A549 (cell line): ENCODE results near the gene CNIH2. TPM values are rescaled to one million over a fixed set of nuclear protein-coding genes. Genes with fewer than 3 reads are reported as not detected.

Experiments used
- ATAC-seq, 2 experiments: fragments of 200-7000 bp in 1 of 2; fragments of >200 bp in 1 of 2; cut with Nextera tagmentation in 1 of 2; cut with Tn5 transposase in 1 of 2; 3 replicates each; pipeline versions ENCODE4 v1.8.0 to v1.9.1; 2018 to 2020; ENCODE audit warnings: mild to moderate bottlenecking in 1 of 2, moderate library complexity in 1 of 2
- CTCF ChIA-PET: fragments of 300-600 bp; sonication (Branson Sonifier 250); formaldehyde crosslinking; extraction: SDS; loops from one replicate; lab custom pipeline; 2021; ENCODE audit warnings: antibody characterized with exemption, inconsistent platforms; lab: Yijun Ruan, JAX
- POLR2A ChIA-PET: fragments of 350-600 bp; formaldehyde crosslinking; extraction: SDS; loops from one replicate; lab custom pipeline; 2021; ENCODE audit warnings: antibody characterized with exemption, inconsistent platforms; lab: Yijun Ruan, JAX
- DNase-seq, 2 experiments: peaks; one replicate each; pipeline versions ENCODE4 v3.0.0 to v3.0.0-alpha.2; 2011 to 2016; ENCODE audit warnings: low read depth in 1 of 2, low spot score in 1 of 2
- FAIRE-seq: peaks from 2 replicates; lab custom pipeline; 2011; peaks lifted over from hg19 to GRCh38; lab: Jason Lieb, UNC
- H3K27ac ChIP-seq, 2 experiments: fragments of >200 bp; sonication (Bioruptor Twin); formaldehyde crosslinking; 3 replicates each; pipeline ENCODE4 v1.5.1; 2016 to 2017
- H3K4me1 ChIP-seq: fragments of >200 bp; sonication (Bioruptor Twin); formaldehyde crosslinking; 3 replicates; pipeline ENCODE4 v1.6.1; 2016
- H3K4me2 ChIP-seq: fragments of >200 bp; sonication (Bioruptor Twin); formaldehyde crosslinking; 3 replicates; pipeline ENCODE4 v1.6.1; 2016
- H3K4me3 ChIP-seq: fragments of >200 bp; sonication (Bioruptor Twin); formaldehyde crosslinking; 3 replicates; pipeline ENCODE4 v1.5.1; 2016
- H3K9me3 ChIP-seq: fragments of >200 bp; sonication (Bioruptor Twin); formaldehyde crosslinking; 3 replicates; pipeline ENCODE4 v1.6.1; 2016
- ATOH8 ChIP-seq: fragments of 250-450 bp; sonication (Bioruptor Pico); IDR thresholded peaks from 2 replicates; pipeline ENCODE4 v1.5.0; 2020; ENCODE audit warnings: low read depth, mild to moderate bottlenecking, moderate library complexity
- CEBPB ChIP-seq, 2 experiments: fragments of >200 bp in 1 of 2; sonication (Bioruptor Twin) in 1 of 2; formaldehyde crosslinking in 1 of 2; IDR thresholded peaks; 2 replicates each; pipeline ENCODE4 v1.6.1; 2012 to 2016
- E2F6 ChIP-seq: IDR thresholded peaks from 2 replicates; pipeline ENCODE4 v1.6.1; 2012; ENCODE audit warnings: low read depth, borderline replicate concordance
- EHF ChIP-seq: fragments of 250-450 bp; sonication (Bioruptor Pico); IDR thresholded peaks from 2 replicates; pipeline ENCODE4 v1.5.0; 2020; ENCODE audit warnings: mild to moderate bottlenecking
- ESRRA ChIP-seq: fragments of 150-350 bp; IDR thresholded peaks from 2 replicates; pipeline ENCODE4 v1.6.1; 2014; ENCODE audit warnings: mild to moderate bottlenecking, low read length, borderline replicate concordance
- GATA3 ChIP-seq: IDR thresholded peaks from 2 replicates; pipeline ENCODE4 v1.6.1; 2012; ENCODE audit warnings: borderline replicate concordance
- HDAC2 ChIP-seq: fragments of 200-600 bp; sonication (generic); IDR thresholded peaks from 2 replicates; pipeline ENCODE4 v1.6.1; 2016
- HMGXB4 ChIP-seq: fragments of 250-450 bp; sonication (Bioruptor Pico); IDR thresholded peaks from 2 replicates; pipeline ENCODE4 v1.5.0; 2021; ENCODE audit warnings: mild to moderate bottlenecking, moderate library complexity, borderline replicate concordance
- JUN ChIP-seq, 2 experiments: fragments of >200 bp; sonication (Bioruptor Twin); formaldehyde crosslinking; IDR thresholded peaks; 2 replicates in 1 of 2; 3 replicates in 1 of 2; pipeline ENCODE4 v1.6.1; 2016 to 2017
- KDM1A ChIP-seq: fragments of 200-600 bp; sonication (generic); IDR thresholded peaks from 2 replicates; pipeline ENCODE4 v1.6.1; 2016; ENCODE audit warnings: low read depth, mild to moderate bottlenecking
- KDM5A ChIP-seq: fragments of 200-600 bp; sonication (generic); IDR thresholded peaks from 2 replicates; pipeline ENCODE4 v1.6.1; 2016; ENCODE audit warnings: antibody characterized with exemption, mild to moderate bottlenecking
- MYC ChIP-seq: IDR thresholded peaks from 2 replicates; pipeline ENCODE4 v1.6.1; 2012; ENCODE audit warnings: mild to moderate bottlenecking, inconsistent platforms, low read length, improper control_type of control experiment, borderline replicate concordance
- NPAS2 ChIP-seq: fragments of 250-450 bp; sonication (Bioruptor Pico); IDR thresholded peaks from 2 replicates; pipeline ENCODE4 v1.8.0; 2022; ENCODE audit warnings: mild to moderate bottlenecking, moderate library complexity, borderline replicate concordance
- PBX3 ChIP-seq: IDR thresholded peaks from 2 replicates; pipeline ENCODE4 v1.6.1; 2012
- PHF8 ChIP-seq: fragments of 200-600 bp; sonication (generic); IDR thresholded peaks from 2 replicates; pipeline ENCODE4 v1.6.1; 2016; ENCODE audit warnings: low read depth, mild to moderate bottlenecking, antibody characterized with exemption, moderate library complexity, borderline replicate concordance
- RNF2 ChIP-seq: fragments of 200-600 bp; sonication (generic); IDR thresholded peaks from 2 replicates; pipeline ENCODE4 v1.6.1; 2016; ENCODE audit warnings: low read depth, mild to moderate bottlenecking, antibody characterized with exemption, moderate library complexity, borderline replicate concordance
- SREBF2 ChIP-seq: fragments of 450-650 bp; IDR thresholded peaks from 2 replicates; pipeline ENCODE4 v1.6.1; 2014; ENCODE audit warnings: mild to moderate bottlenecking, moderate library complexity
- TP53 ChIP-seq: fragments of 250-450 bp; sonication (Bioruptor Pico); IDR thresholded peaks from 2 replicates; pipeline ENCODE4 v1.5.0; 2021; ENCODE audit warnings: mild to moderate bottlenecking, moderate library complexity
- USF2 ChIP-seq: fragments of 450-650 bp; IDR thresholded peaks from 2 replicates; pipeline ENCODE4 v1.6.1; 2014; ENCODE audit warnings: antibody characterized with exemption
- ZC3H11A ChIP-seq: fragments of 450-650 bp; IDR thresholded peaks from 2 replicates; pipeline ENCODE4 v1.6.1; 2014; ENCODE audit warnings: antibody characterized with exemption, mild to moderate bottlenecking
- ZFP36 ChIP-seq: fragments of 450-650 bp; IDR thresholded peaks from 2 replicates; pipeline ENCODE4 v1.6.1; 2014; ENCODE audit warnings: borderline replicate concordance; ENCODE audit not compliant: partially characterized antibody
- WGBS: methylation state at CpG from one replicate; pipeline ENCODE4 v1.1.6; 2017; ENCODE audit errors: missing lambda C conversion rate; 5-methylcytosine and 5-hydroxymethylcytosine counted together
- polyA plus RNA-seq, 4 experiments: library from polyadenylated mRNA; depleted of rRNA in 3 of 4; stranded (reverse); fragments of >200 nt; fragmentation: RNase III in 1 of 4; extraction: RNeasy Plus Mini Kit Qiagen cat#74134 plus additional on column Dnase treatment in 1 of 4; gene quantifications; 2 replicates in 3 of 4; 3 replicates in 1 of 4; pipeline ENCODE4 v1.2.3, GENCODE V29; 2011 to 2017

Gene CNIH2
- polyA plus RNA-seq, 2 of the 4 experiments (the other 2 are of a cell fraction): 0.98 to 1.1 TPM

GRCh38 chr11:66284526-66285078, 6.6 kb downstream of the CNIH2 start:
- ATAC-seq (no peak), FAIRE-seq (no peak), DNase-seq (no peak)
- Histone ChIP-seq H3K9me3 (no peaks in the 10 kb centered on the region), H3K27ac (no peak overlapping the region), H3K4me2 (no peak overlapping the region), H3K4me1 (peaks cover 30% of the 10 kb centered on the region), H3K4me3 (no peak overlapping the region)
- POLR2A ChIA-PET: no interaction called here
- TF ChIP-seq MYC: no peak
- no peak for TF ChIP-seq CEBPB (IDR thresholded peaks at IDR 0.05)
- no peak for TF ChIP-seq GATA3
- TF ChIP-seq NPAS2 (CRISPR knock-in tag): no peak
- no peak for TF ChIP-seq SREBF2
- TF ChIP-seq TP53 (CRISPR knock-in tag): no peak
- TF ChIP-seq PHF8: no peak
- no peak for TF ChIP-seq E2F6
- no peak for TF ChIP-seq EHF
- TF ChIP-seq HMGXB4 (CRISPR knock-in tag): no peak
- no peak for TF ChIP-seq HDAC2
- TF ChIP-seq JUN (IDR thresholded peaks at IDR 0.05): no peak
- TF ChIP-seq PBX3: no peak
- no peak for TF ChIP-seq RNF2
- no peak for TF ChIP-seq KDM5A
- 92% methylated on average over 16 of the region's 16 CpGs for WGBS
- CTCF ChIA-PET: interaction anchor here (0.9 to 8.3 kb wide), 4 partner anchors 26 to 62 kb away, joined by 3 to 63 read pairs (median 3); partner anchors contain the start of gene B4GAT1

GRCh38 chr11:66285250-66285947, 7.4 kb downstream of the CNIH2 start:
- Histone ChIP-seq H3K4me1 (peaks cover 37% of the 10 kb centered on the region), H3K4me3 (no peak overlapping the region), H3K27ac (no peak overlapping the region), H3K9me3 (no peaks in the 10 kb centered on the region), H3K4me2 (no peak overlapping the region)
- ChIA-PET CTCF (interaction anchor here (0.7 to 8.3 kb wide), 4 partner anchors 26 to 326 kb away, joined by 3 to 63 read pairs (median 10); partner anchors contain the start of gene B4GAT1), POLR2A (no interaction called here)
- FAIRE-seq: no peak
- WGBS: 92% methylated on average over 11 of the region's 13 CpGs
- no peak for TF ChIP-seq KDM1A
- no peak for TF ChIP-seq ZC3H11A
- TF ChIP-seq HDAC2: no peak
- TF ChIP-seq HMGXB4 (CRISPR knock-in tag): no peak
- TF ChIP-seq KDM5A: no peak
- TF ChIP-seq ZFP36: no peak
- no peak for TF ChIP-seq USF2
- TF ChIP-seq ESRRA: no peak
- no peak for TF ChIP-seq ATOH8
- no peak for TF ChIP-seq PHF8
- no peak for DNase-seq
- ATAC-seq: no peak
